IMR-90 (cell line): ENCODE results near the gene THSD7B. TPM values are rescaled to one million over a fixed set of nuclear protein-coding genes. Genes with fewer than 3 reads are reported as not detected.

Experiments
- ATAC-seq: fragments of 200-7000 bp; cut with Tn5 transposase; 2 replicates; pipeline ENCODE4 v1.9.1; 2020; ENCODE audit warnings: low read depth, mild to moderate bottlenecking, moderate library complexity
- BruUV-seq: library from RNA; stranded (reverse); fragments of 400-500 nt; replicated peaks from 2 replicates; lab custom pipeline; 2021; lab: Mats Ljungman, UMichigan
- CTCF ChIA-PET: fragments of 300-600 bp; formaldehyde crosslinking; extraction: SDS; loops from one replicate; lab custom pipeline; 2021; ENCODE audit warnings: antibody characterized with exemption; lab: Yijun Ruan, JAX
- POLR2A ChIA-PET: fragments of 300-600 bp; sonication (Branson Sonifier 250); formaldehyde crosslinking; loops from one replicate; lab custom pipeline; 2022; ENCODE audit warnings: antibody characterized with exemption; ENCODE audit not compliant: unreplicated experiment; lab: Charles Lee
- DNase-seq: peaks from one replicate; pipeline ENCODE4 v3.0.0; 2013
- H2AFZ ChIP-seq: replicated peaks from 2 replicates; pipeline ENCODE3; 2013; ENCODE audit warnings: low read length, mild to moderate bottlenecking; ENCODE audit not compliant: poor library complexity
- H2AK5ac ChIP-seq: 2 replicates; pipeline ENCODE4 v1.6.1; 2013; ENCODE audit warnings: low read depth, low read length, inconsistent platforms
- H2AK9ac ChIP-seq: replicated peaks from 2 replicates; pipeline ENCODE3; 2013; ENCODE audit warnings: mild to moderate bottlenecking, low read depth, low read length, moderate library complexity; ENCODE audit not compliant: poor library complexity
- H2BK120ac ChIP-seq: 2 replicates; pipeline ENCODE4 v1.6.1; 2013; ENCODE audit warnings: low read depth, low read length, inconsistent platforms
- H2BK15ac ChIP-seq: 3 replicates; pipeline ENCODE4 v1.6.1; 2013; ENCODE audit warnings: low read depth, low read length, inconsistent platforms
- H2BK20ac ChIP-seq: 2 replicates; pipeline ENCODE4 v1.6.1; 2013; ENCODE audit warnings: low read depth, mild to moderate bottlenecking, inconsistent platforms, low read length, moderate library complexity
- H2BK5ac ChIP-seq: 2 replicates; pipeline ENCODE4 v1.6.1; 2013; ENCODE audit warnings: mild to moderate bottlenecking, low read depth, low read length, inconsistent platforms; ENCODE audit not compliant: poor library complexity, severe bottlenecking
- H3K14ac ChIP-seq: replicated peaks from 2 replicates; pipeline ENCODE4 v1.6.1; 2013; ENCODE audit warnings: low read depth, low read length, inconsistent platforms
- H3K18ac ChIP-seq: 2 replicates; pipeline ENCODE4 v1.6.1; 2013; ENCODE audit warnings: low read depth, low read length, control low read depth
- H3K23ac ChIP-seq: 2 replicates; pipeline ENCODE4 v1.6.1; 2013; ENCODE audit warnings: low read depth, low read length, inconsistent platforms
- H3K27ac ChIP-seq: 2 replicates; pipeline ENCODE4 v1.5.1; 2013; ENCODE audit warnings: mild to moderate bottlenecking, control low read depth, low read length; ENCODE audit not compliant: insufficient read depth
- H3K27me3 ChIP-seq: 2 replicates; pipeline ENCODE4 v1.6.1; 2013; ENCODE audit warnings: low read length; ENCODE audit not compliant: control insufficient read depth, insufficient read depth
- H3K36me3 ChIP-seq: 2 replicates; pipeline ENCODE4 v1.6.1; 2013; ENCODE audit warnings: low read length, mixed read lengths; ENCODE audit not compliant: control insufficient read depth, insufficient read depth
- H3K4ac ChIP-seq: 2 replicates; pipeline ENCODE4 v1.6.1; 2013; ENCODE audit warnings: low read depth, low read length, inconsistent platforms
- H3K4me1 ChIP-seq: 2 replicates; pipeline ENCODE4 v1.6.1; 2013; ENCODE audit warnings: low read length, mixed read lengths; ENCODE audit not compliant: control insufficient read depth, insufficient read depth
- H3K4me2 ChIP-seq: 2 replicates; pipeline ENCODE4 v1.6.1; 2013; ENCODE audit warnings: low read depth, mild to moderate bottlenecking, control low read depth, low read length, moderate library complexity
- H3K4me3 ChIP-seq: 2 replicates; pipeline ENCODE4 v1.5.1; 2013; ENCODE audit warnings: low read depth, mild to moderate bottlenecking, control low read depth, low read length, moderate library complexity; ENCODE audit not compliant: insufficient read depth
- H3K56ac ChIP-seq: 2 replicates; pipeline ENCODE4 v1.6.1; 2013; ENCODE audit warnings: low read length, inconsistent platforms; ENCODE audit not compliant: insufficient read depth; ENCODE audit errors: extremely low read depth
- H3K79me1 ChIP-seq, 2 experiments: 2 replicates each; pipeline ENCODE4 v1.6.1; 2013; ENCODE audit warnings: low read length in 2 of 2, inconsistent platforms in 1 of 2, low read depth in 1 of 2
- H3K9ac ChIP-seq: 2 replicates; pipeline ENCODE4 v1.6.1; 2013; ENCODE audit warnings: low read depth, low read length, control low read depth
- H3K9me1 ChIP-seq: 2 replicates; pipeline ENCODE4 v1.6.1; 2013; ENCODE audit warnings: low read length, inconsistent platforms; ENCODE audit not compliant: insufficient read depth
- H3K9me3 ChIP-seq: 2 replicates; pipeline ENCODE4 v1.6.1; 2013; ENCODE audit warnings: low read length; ENCODE audit not compliant: control insufficient read depth, insufficient read depth
- H4K20me1 ChIP-seq: 2 replicates; pipeline ENCODE4 v1.6.1; 2013; ENCODE audit warnings: low read length, inconsistent platforms; ENCODE audit not compliant: insufficient read depth
- H4K5ac ChIP-seq: 2 replicates; pipeline ENCODE4 v1.6.1; 2013; ENCODE audit warnings: mild to moderate bottlenecking, low read depth, low read length, control low read depth
- H4K8ac ChIP-seq, 2 experiments: 2 replicates each; pipeline ENCODE4 v1.6.1; 2013; ENCODE audit warnings: low read depth in 2 of 2, low read length in 2 of 2, control low read depth in 1 of 2, inconsistent platforms in 1 of 2
- H4K91ac ChIP-seq: 2 replicates; pipeline ENCODE4 v1.6.1; 2013; ENCODE audit warnings: low read depth, low read length, inconsistent platforms; ENCODE audit not compliant: insufficient read depth
- CTCF ChIP-seq: conservative IDR thresholded peaks from 2 replicates; pipeline ENCODE4 v1.5.1; 2012; ENCODE audit warnings: mild to moderate bottlenecking, low read depth, low read length, improper control_type of control experiment
- MAFK ChIP-seq: IDR thresholded peaks from 2 replicates; pipeline ENCODE4 v1.6.1; 2012; ENCODE audit warnings: low read depth, low read length, improper control_type of control experiment
- MAZ ChIP-seq: IDR thresholded peaks from 2 replicates; pipeline ENCODE4 v1.6.1; 2012; ENCODE audit warnings: low read depth, mild to moderate bottlenecking, low read length, improper control_type of control experiment, moderate library complexity, borderline replicate concordance
- MXI1 ChIP-seq: IDR thresholded peaks from 2 replicates; pipeline ENCODE4 v1.6.1; 2012; ENCODE audit warnings: low read depth, mild to moderate bottlenecking, low read length, moderate library complexity, borderline replicate concordance
- RAD21 ChIP-seq: IDR thresholded peaks from 2 replicates; pipeline ENCODE4 v1.6.1; 2012; ENCODE audit warnings: low read length, improper control_type of control experiment
- RCOR1 ChIP-seq: IDR thresholded peaks from 2 replicates; pipeline ENCODE4 v1.6.1; 2012; ENCODE audit warnings: mild to moderate bottlenecking, low read length, improper control_type of control experiment; ENCODE audit not compliant: insufficient replicate concordance
- SMC3 ChIP-seq: fragments of 150-350 bp; IDR thresholded peaks from 2 replicates; pipeline ENCODE4 v1.6.1; 2016; ENCODE audit warnings: low read depth, mild to moderate bottlenecking, antibody characterized with exemption, low read length, moderate library complexity
- WGBS, 2 experiments: methylation state at CpG; one replicate each; pipeline versions ENCODE4 v1.1.5 to v1.1.7; 2013; ENCODE audit warnings: missing lambda C conversion rate in 2 of 2; ENCODE audit not compliant: insufficient read length in 1 of 2; ENCODE audit errors: extremely low coverage in 2 of 2; 5-methylcytosine and 5-hydroxymethylcytosine counted together
- dilution Hi-C: fragments of 300-500 bp; cut with HindIII; formaldehyde crosslinking; loops from one replicate; pipeline ENCODE4 v1.14.3; 2018; ENCODE audit warnings: low sequenced_read_pairs; ENCODE audit not compliant: unreplicated experiment
- in situ Hi-C: fragments of 300-500 bp; cut with MboI; formaldehyde crosslinking; loops from 3 replicates; pipeline ENCODE4 v1.14.3; 2019; ENCODE audit warnings: low sequenced_read_pairs, inconsistent platforms, mixed read lengths
- intact Hi-C: fragments of 100-400 bp; cut with micrococcal nuclease; formaldehyde crosslinking; loops from 2 replicates; pipeline ENCODE4 v1.10.0; 2022
- polyA plus RNA-seq, 3 experiments: library from polyadenylated mRNA; depleted of rRNA; stranded (reverse); fragments of >200 nt; gene quantifications; 2 replicates each; pipeline ENCODE4 v1.2.3, GENCODE V29; 2012; ENCODE audit warnings: low replicate concordance in 1 of 3
- total RNA-seq: library from RNA; depleted of rRNA; stranded (reverse); fragments of >200 nt; gene quantifications from 2 replicates; pipeline ENCODE4 v1.2.3, GENCODE V29; 2012

Gene THSD7B
- total and polyA plus RNA-seq, 2 of the 4 experiments (the other 2 are of a cell fraction), result not detected

GRCh38 chr2:137316075-137316474 lies 550.7 kb downstream of the THSD7B start:
- dilution Hi-C loops (no loop called here), in situ Hi-C loops (no loop called here)
- CTCF ChIA-PET, result no interaction called here

More at GRCh38 chr2:137316075-137316474, 550.7 kb downstream of the THSD7B start:
- ATAC-seq (no peak), DNase-seq (no peak)
- Histone ChIP-seq H4K5ac (no peak overlapping the region), H2AK5ac (no peak overlapping the region), H3K9me1 (no peaks in the 10 kb centered on the region), H3K4me3 (no peak overlapping the region), H2BK120ac (no peak overlapping the region), H4K8ac (no peak overlapping the region), H3K79me1 (no peaks in the 10 kb centered on the region), H4K91ac (no peak overlapping the region), H2AK9ac (no peak overlapping the region), H2BK5ac (no peak overlapping the region), H2AFZ (no peak overlapping the region), H2BK20ac (no peak overlapping the region), H2BK15ac (no peak overlapping the region), H3K9ac (no peak overlapping the region), H4K20me1 (no peaks in the 10 kb centered on the region), H3K36me3 (no peaks in the 10 kb centered on the region), H3K4me1 (no peaks in the 10 kb centered on the region), H3K9me3 (peaks cover 3% of the 10 kb centered on the region), H3K18ac (no peak overlapping the region), H3K23ac (no peak overlapping the region), H3K56ac (no peak overlapping the region), H3K14ac (no peak overlapping the region), H3K4ac (no peak overlapping the region), H3K4me2 (no peak overlapping the region), H3K27me3 (no peaks in the 10 kb centered on the region), H3K27ac (no peak overlapping the region)
- no TSS peak for BruUV-seq
- TF ChIP-seq SMC3 (no peak), MAZ (no peak), RAD21 (no peak), MAFK (no peak), RCOR1 (no peak), CTCF (no peak), MXI1 (no peak)
- intact Hi-C loops, result no loop called here
- WGBS, 2 experiments, result no CpG with 5 or more reads among the region's 4 CpGs
- POLR2A ChIA-PET, result no interaction called here
